G401.6 (cell line): ENCODE results near the gene SOX5.

Experiments used
- FAIRE-seq: peaks from 2 replicates; lab custom pipeline; 2012; peaks lifted over from hg19 to GRCh38; lab: Jason Lieb, UNC

The SOX5 gene

GRCh38 chr12:23596568-23596967 lies 352.9 kb downstream of the SOX5 start:
- no peak for FAIRE-seq

- FAIRE-seq: no peak
Measured at GRCh38 chr12:23587833-23588559, 361.5 kb downstream of the SOX5 start.

- no peak for FAIRE-seq
Measured at GRCh38 chr12:23585782-23586163, 363.7 kb downstream of the SOX5 start.

GRCh38 chr12:23585156-23585781 lies 364.2 kb downstream of the SOX5 start:
- FAIRE-seq: no peak

- no peak for FAIRE-seq
Measured at GRCh38 chr12:23581913-23582312, 367.6 kb downstream of the SOX5 start.

GRCh38 chr12:23579257-23579656 lies 370.2 kb downstream of the SOX5 start:
- no peak for FAIRE-seq

- FAIRE-seq: no peak
Measured at GRCh38 chr12:23576372-23576771, 373.1 kb downstream of the SOX5 start.

- no peak for FAIRE-seq
Measured at GRCh38 chr12:23569356-23569755, 380.1 kb downstream of the SOX5 start.

GRCh38 chr12:23566133-23566532 lies 383.3 kb downstream of the SOX5 start:
- FAIRE-seq: no peak

- no peak for FAIRE-seq
Measured at GRCh38 chr12:23564451-23565152, 384.9 kb downstream of the SOX5 start.

GRCh38 chr12:23561364-23562345 lies 387.8 kb downstream of the SOX5 start:
- FAIRE-seq: no peak

- no peak for FAIRE-seq
Measured at GRCh38 chr12:23560611-23561010, 388.9 kb downstream of the SOX5 start.

GRCh38 chr12:23559268-23559753 lies 390.2 kb downstream of the SOX5 start:
- FAIRE-seq: no peak

- FAIRE-seq: no peak
Measured at GRCh38 chr12:23556661-23557060, 392.8 kb downstream of the SOX5 start.

GRCh38 chr12:23555825-23556207 lies 393.7 kb downstream of the SOX5 start:
- FAIRE-seq: no peak

- no peak for FAIRE-seq
Measured at GRCh38 chr12:23555180-23555824, 394.2 kb downstream of the SOX5 start.

- no peak for FAIRE-seq
Measured at GRCh38 chr12:23552417-23552816, 397.1 kb downstream of the SOX5 start.

- no peak for FAIRE-seq
Measured at GRCh38 chr12:23550753-23551152, 398.7 kb downstream of the SOX5 start.

- no peak for FAIRE-seq
Measured at GRCh38 chr12:23548742-23549141, 400.7 kb downstream of the SOX5 start.

- no peak for FAIRE-seq
Measured at GRCh38 chr12:23546756-23547155, 402.7 kb downstream of the SOX5 start.

GRCh38 chr12:23543767-23544166 lies 405.7 kb downstream of the SOX5 start:
- no peak for FAIRE-seq

GRCh38 chr12:23542187-23542586 lies 407.3 kb downstream of the SOX5 start:
- FAIRE-seq: no peak
